Stomach (tissue), 19 donors: ENCODE data around the gene RAX2. TPM values are rescaled to one million over a fixed set of nuclear protein-coding genes. Genes with fewer than 3 reads are reported as not detected.

Experiments
- DNase-seq, 2 donors: peaks; one replicate each; pipeline versions ENCODE4 v3.0.0 to v3.0.0-alpha.2; 2013 to 2019
- H3K27ac ChIP-seq, 5 donors: fragments of 200-600 bp in 4 of 5; sonication (generic) in 4 of 5; one replicate each; pipeline ENCODE4 v1.5.1; 2013 to 2019; ENCODE audit warnings: mild to moderate bottlenecking in 1 of 5, moderate library complexity in 1 of 5
- H3K27me3 ChIP-seq, 3 donors: fragments of 200-600 bp; sonication (generic); one replicate each; pipeline ENCODE4 v1.5.1; 2017 to 2019; ENCODE audit warnings: mixed run types in 1 of 3
- H3K36me3 ChIP-seq, 4 donors: fragments of 200-600 bp; sonication (generic); 1 replicate in 3 of 4; 2 replicates in 1 of 4; pipeline ENCODE4 v1.5.1; 2016 to 2019
- H3K4me1 ChIP-seq, 4 donors: fragments of 200-600 bp; sonication (generic); one replicate each; pipeline ENCODE4 v1.5.1; 2016 to 2019
- H3K4me3 ChIP-seq, 4 donors: fragments of 200-600 bp; sonication (generic) in 3 of 4; one replicate each; pipeline ENCODE4 v1.5.1; 2016 to 2019; ENCODE audit warnings: mild to moderate bottlenecking in 1 of 4
- H3K9me3 ChIP-seq, 4 donors: fragments of 200-600 bp; sonication (generic); one replicate each; pipeline ENCODE4 v1.5.1; 2016 to 2019
- EP300 ChIP-seq: sonication (generic); formaldehyde crosslinking; IDR thresholded peaks from one replicate; pipeline ENCODE4 v1.6.1; 2017; ENCODE audit warnings: antibody characterized with exemption
- POLR2A ChIP-seq, 4 donors: fragments of 450-650 bp; IDR thresholded peaks; one replicate each; pipeline ENCODE4 v1.6.1; 2016; ENCODE audit warnings: antibody characterized with exemption in 4 of 4, control low read depth in 2 of 4, mild to moderate bottlenecking in 1 of 4, moderate library complexity in 1 of 4
- POLR2AphosphoS5 ChIP-seq, 3 donors: sonication (generic); formaldehyde crosslinking; IDR thresholded peaks; one replicate each; pipeline ENCODE4 v1.6.1; 2016; ENCODE audit warnings: antibody characterized with exemption in 3 of 3
- WGBS, 5 donors: extraction: QIAGEN DNeasy Blood & Tissue Kit in 3 of 5; methylation state at CpG; one replicate each; pipeline versions ENCODE4 v1.1.5 to v1.1.7; 2013 to 2018; 5-methylcytosine and 5-hydroxymethylcytosine counted together
- intact Hi-C: fragments of 100-400 bp; cut with DNase I; formaldehyde crosslinking; loops from one replicate; pipeline ENCODE4 v1.15.1; 2023; ENCODE audit warnings: low total_unique reads
- long read RNA-seq, 10 donors: transcript quantifications; one replicate each; lab custom pipeline, GENCODE V29; 2026
- polyA plus RNA-seq, 3 donors: library from polyadenylated mRNA; stranded (reverse); fragments of 200-250 nt; gene quantifications; one replicate each; pipeline ENCODE4 v1.2.3, GENCODE V29; 2013
- total RNA-seq, 5 donors: library from RNA; depleted of rRNA; stranded (reverse); fragments of >200 nt; gene quantifications; one replicate each; pipeline versions ENCODE4 v1.1.0 to v1.2.3, GENCODE V29; 2014 to 2016
- TF ChIP-seq, protein P1 (sequence below), 7 experiments: fragments of 450-650 bp in 4 of 7; fragments of 200-600 bp in 3 of 7; sonication (generic) in 3 of 7; IDR thresholded peaks; one replicate each; pipeline ENCODE4 v1.5.1; 2016 to 2019; ENCODE audit warnings: antibody characterized with exemption in 7 of 7, control low read depth in 2 of 7, mild to moderate bottlenecking in 1 of 7
- donor health status: healthy with polysubstance abuse.
- donor health status: Bipolar disorder and iron deficiency.
- donor health status: healthy.

The RAX2 gene
- total RNA-seq (not detected), polyA plus RNA-seq (not detected)
- long read RNA-seq, donor 1, result 0 reads
- long read RNA-seq, donor 2, result 0 reads
- long read RNA-seq, donor 3, result 0 reads
- long read RNA-seq, donor 4, result 0 reads
- long read RNA-seq, donor 5, result 0 reads
- long read RNA-seq, donor 6, result 0 reads
- long read RNA-seq, donor 7, result 0 reads
- long read RNA-seq, donor 8, result 0 reads
- long read RNA-seq, donor 9, result 0 reads
- long read RNA-seq, donor 10, result 0 reads

GRCh38 chr19:3771906-3772455, at the start of gene RAX2:
TSS of gene RAX2 (minus strand) at chr19:3772228. CDS start at chr19:3771742, 486 bp downstream.
- Histone ChIP-seq H3K9me3 (no peaks in the 10 kb centered on the region), H3K4me1 (no peaks in the 10 kb centered on the region), H3K27me3 (no peaks in the 10 kb centered on the region), H3K4me3 (no peak within 1 kb of the TSS), H3K36me3 (peaks cover 15 to 34% (median 30%) of the 10 kb centered on the region in 4 donors), H3K27ac (no peak within 1 kb of the TSS)
- intact Hi-C loops, result no loop called here
- no peak for DNase-seq
- TF ChIP-seq, protein P1, sequence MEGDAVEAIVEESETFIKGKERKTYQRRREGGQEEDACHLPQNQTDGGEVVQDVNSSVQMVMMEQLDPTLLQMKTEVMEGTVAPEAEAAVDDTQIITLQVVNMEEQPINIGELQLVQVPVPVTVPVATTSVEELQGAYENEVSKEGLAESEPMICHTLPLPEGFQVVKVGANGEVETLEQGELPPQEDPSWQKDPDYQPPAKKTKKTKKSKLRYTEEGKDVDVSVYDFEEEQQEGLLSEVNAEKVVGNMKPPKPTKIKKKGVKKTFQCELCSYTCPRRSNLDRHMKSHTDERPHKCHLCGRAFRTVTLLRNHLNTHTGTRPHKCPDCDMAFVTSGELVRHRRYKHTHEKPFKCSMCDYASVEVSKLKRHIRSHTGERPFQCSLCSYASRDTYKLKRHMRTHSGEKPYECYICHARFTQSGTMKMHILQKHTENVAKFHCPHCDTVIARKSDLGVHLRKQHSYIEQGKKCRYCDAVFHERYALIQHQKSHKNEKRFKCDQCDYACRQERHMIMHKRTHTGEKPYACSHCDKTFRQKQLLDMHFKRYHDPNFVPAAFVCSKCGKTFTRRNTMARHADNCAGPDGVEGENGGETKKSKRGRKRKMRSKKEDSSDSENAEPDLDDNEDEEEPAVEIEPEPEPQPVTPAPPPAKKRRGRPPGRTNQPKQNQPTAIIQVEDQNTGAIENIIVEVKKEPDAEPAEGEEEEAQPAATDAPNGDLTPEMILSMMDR (IDR thresholded peaks at IDR 0.05), result no peak
- TF ChIP-seq POLR2A (IDR thresholded peaks at IDR 0.05) (no peak), EP300 (no peak), POLR2AphosphoS5 (IDR thresholded peaks at IDR 0.05) (no peak)
- WGBS, 5 donors, result 37 to 58% (median 42%) methylated on average over 14 to 23 of the region's 23 CpGs

GRCh38 chr19:3821156-3821555, 49.1 kb upstream of the RAX2 start:
- Histone ChIP-seq H3K27me3 (peaks cover 0 to 30% (median 3%) of the 10 kb centered on the region in 3 donors), H3K9me3 (no peaks in the 10 kb centered on the region), H3K27ac (no peak overlapping the region), H3K36me3 (no peaks in the 10 kb centered on the region), H3K4me1 (peaks cover 0 to 15% (median 6%) of the 10 kb centered on the region in 4 donors), H3K4me3 (no peak overlapping the region)
- DNase-seq, result no peak
- no peak for TF ChIP-seq EP300
- no peak for TF ChIP-seq POLR2A (IDR thresholded peaks at IDR 0.05)
- TF ChIP-seq POLR2AphosphoS5 (IDR thresholded peaks at IDR 0.05), result no peak
- TF ChIP-seq, protein P1 (IDR thresholded peaks at IDR 0.05), result no peak
- intact Hi-C loops, result loop anchor here (5.0 kb wide), 1 partner anchor 154 kb away; no protein-coding TSS in a partner anchor
- WGBS, 5 donors, result 86 to 96% (median 91%) methylated on average over 23 of the region's 23 CpGs

DNA sequence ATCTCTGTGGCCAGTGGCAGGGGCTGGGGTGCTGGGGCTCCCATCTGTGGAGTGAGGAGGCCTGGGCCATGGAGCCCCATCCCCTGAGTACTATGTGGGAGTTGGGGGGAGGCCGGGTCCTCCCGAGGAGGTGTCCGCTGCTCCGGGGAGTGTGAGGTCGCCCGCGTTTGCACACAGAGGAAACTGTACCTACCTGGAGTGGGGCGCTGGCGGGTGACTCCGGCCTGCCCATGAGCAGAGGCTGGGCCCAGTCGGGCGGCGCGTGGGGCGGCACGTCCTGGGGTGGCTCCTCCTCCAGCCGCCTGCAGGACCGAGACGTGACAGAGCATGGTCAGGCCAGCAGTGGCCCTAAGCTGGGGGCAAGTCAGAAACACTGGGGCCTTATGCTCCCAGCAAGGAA, 48.0 kb upstream of the RAX2 start:
- Histone ChIP-seq H3K36me3 (no peaks in the 10 kb centered on the region), H3K27me3 (peaks cover 0 to 20% (median 3%) of the 10 kb centered on the region in 3 donors), H3K4me1 (peaks cover 0 to 15% (median 5%) of the 10 kb centered on the region in 4 donors), H3K27ac (no peak overlapping the region), H3K9me3 (no peaks in the 10 kb centered on the region), H3K4me3 (no peak overlapping the region)
- 76 to 89% (median 85%) methylated on average over 12 to 19 of the region's 19 CpGs for WGBS, 5 donors
- intact Hi-C loops, result loop anchor here (5.0 kb wide), 1 partner anchor 153 kb away; no protein-coding TSS in a partner anchor
- DNase-seq, result no peak
- TF ChIP-seq POLR2AphosphoS5 (IDR thresholded peaks at IDR 0.05), result no peak
- TF ChIP-seq, protein P1 (IDR thresholded peaks at IDR 0.05), result no peak

- Histone ChIP-seq H3K36me3 (no peaks in the 10 kb centered on the region), H3K27me3 (peaks cover 0 to 18% (median 3%) of the 10 kb centered on the region in 3 donors), H3K9me3 (no peaks in the 10 kb centered on the region), H3K4me3 (no peak overlapping the region), H3K27ac (no peak overlapping the region), H3K4me1 (peaks cover 0 to 15% (median 5%) of the 10 kb centered on the region in 4 donors)
- DNase-seq, result no peak
- WGBS, 5 donors, result 65 to 75% (median 72%) methylated on average over 23 to 31 of the region's 31 CpGs
- TF ChIP-seq EP300 (no peak), POLR2A (IDR thresholded peaks at IDR 0.05) (no peak), POLR2AphosphoS5 (IDR thresholded peaks at IDR 0.05) (no peak)
- TF ChIP-seq, protein P1 (IDR thresholded peaks at IDR 0.05), result no peak
- intact Hi-C loops, result no loop called here
Observed at GRCh38 chr19:3818918-3819317, 46.9 kb upstream of the RAX2 start.
